IPS DF 19.7 (cell line): ENCODE data around the gene POU2F3.
A peak's percentile ranks its signal among the peaks of the same experiment; 100 is the strongest.

ENCODE experiments used
- DNase-seq: peaks from one replicate; pipeline ENCODE4 v3.0.0-alpha.2; 2013; ENCODE audit warnings: low read depth, low spot score

Gene POU2F3

DNA sequence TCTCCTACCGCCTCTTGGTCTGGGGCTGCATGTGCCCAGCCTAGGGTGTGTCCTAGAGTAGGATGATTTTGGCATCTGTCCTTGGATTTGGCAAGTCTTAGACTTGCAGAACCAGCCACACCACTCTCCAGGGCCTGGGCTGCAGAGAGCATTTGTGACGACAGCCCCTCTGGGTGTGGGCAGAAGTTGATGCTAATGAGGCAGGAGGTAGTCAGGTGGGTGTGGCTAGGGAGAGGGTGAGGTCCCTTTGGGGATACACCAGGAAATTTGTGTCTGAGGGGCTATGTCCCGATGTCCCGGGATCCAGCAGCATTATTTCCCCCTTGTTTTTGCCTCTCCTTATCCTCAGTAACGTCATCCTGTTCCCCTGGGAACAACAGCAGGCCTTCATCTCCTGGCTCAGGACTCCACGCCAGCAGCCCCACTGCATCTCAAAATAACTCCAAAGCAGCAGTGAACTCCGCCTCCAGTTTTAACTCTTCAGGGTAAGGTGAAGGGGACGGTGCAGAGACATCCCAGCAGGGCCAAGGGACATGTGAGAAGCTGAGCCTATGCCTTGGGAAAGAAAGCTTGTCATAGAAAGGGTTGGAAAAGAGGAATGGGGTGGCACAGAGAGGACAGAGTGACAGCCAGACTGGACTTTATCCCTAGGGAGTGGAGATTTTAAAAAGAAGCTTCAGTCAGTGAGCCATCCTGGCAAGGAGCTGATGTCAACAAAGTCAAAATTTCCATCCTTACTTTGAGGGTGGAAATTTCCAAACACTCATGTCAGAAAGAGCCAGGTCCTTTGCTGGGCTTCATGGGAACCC, 77.1 kb downstream of the POU2F3 start:
- DNase-seq, result no peak

DNA sequence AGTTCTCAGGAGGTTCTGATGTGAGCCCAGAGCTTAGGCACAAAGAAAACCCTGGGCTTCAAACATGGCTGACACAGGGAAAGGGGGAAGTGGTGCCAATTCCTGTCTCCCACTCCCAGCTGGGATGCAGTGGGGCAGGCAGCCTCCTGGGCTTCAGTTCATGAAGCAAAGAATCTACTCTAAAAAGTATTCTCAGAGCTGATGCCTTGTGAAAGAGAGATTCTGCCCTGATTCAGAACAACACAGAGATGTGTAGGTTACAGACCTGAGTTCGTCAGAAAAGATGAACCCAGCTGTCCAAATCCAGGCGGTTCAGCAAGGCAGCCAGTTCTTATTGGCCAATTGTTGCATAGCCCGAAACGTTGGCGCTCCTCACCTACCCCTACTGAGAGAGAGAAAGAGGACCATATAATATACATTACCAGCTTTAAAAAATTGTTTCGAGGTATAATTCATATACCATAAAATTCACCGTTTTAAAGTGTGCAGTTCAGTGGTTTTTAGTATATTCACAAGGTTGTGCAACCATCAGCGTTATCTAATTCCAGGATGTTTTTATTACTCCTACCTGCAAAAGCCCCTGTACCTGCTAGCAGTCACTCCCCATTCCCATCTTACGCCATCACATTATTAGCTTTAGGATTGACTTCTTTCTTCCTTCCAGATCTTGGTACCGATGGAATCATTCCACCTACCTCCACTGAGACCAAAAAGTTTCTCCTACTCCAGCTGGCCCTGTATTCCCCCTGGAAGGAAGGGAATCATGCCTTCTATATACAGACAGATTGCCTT, 77.9 kb downstream of the POU2F3 start:
- DNase-seq, result no peak

DNA sequence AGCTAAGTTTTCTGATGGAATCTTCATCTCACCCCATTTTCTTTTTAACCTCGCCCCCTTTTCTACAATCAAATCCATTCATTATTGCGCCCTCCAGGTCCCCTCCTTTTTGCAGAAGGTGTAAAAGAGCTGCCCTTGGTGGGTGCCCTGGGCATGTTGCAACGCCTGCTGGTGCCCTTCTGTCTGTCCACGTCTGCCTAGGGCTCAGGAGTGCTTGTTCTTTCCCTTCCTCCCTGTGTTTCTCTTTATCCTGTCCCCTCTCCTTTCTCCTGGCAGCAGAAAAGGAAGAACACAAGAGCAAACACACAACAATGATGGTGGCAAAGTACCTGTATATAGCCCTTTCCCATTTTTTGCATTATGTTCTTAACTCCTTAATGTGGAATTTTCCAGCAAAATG, 79.0 kb downstream of the POU2F3 start:
- DNase-seq, result no peak

DNA sequence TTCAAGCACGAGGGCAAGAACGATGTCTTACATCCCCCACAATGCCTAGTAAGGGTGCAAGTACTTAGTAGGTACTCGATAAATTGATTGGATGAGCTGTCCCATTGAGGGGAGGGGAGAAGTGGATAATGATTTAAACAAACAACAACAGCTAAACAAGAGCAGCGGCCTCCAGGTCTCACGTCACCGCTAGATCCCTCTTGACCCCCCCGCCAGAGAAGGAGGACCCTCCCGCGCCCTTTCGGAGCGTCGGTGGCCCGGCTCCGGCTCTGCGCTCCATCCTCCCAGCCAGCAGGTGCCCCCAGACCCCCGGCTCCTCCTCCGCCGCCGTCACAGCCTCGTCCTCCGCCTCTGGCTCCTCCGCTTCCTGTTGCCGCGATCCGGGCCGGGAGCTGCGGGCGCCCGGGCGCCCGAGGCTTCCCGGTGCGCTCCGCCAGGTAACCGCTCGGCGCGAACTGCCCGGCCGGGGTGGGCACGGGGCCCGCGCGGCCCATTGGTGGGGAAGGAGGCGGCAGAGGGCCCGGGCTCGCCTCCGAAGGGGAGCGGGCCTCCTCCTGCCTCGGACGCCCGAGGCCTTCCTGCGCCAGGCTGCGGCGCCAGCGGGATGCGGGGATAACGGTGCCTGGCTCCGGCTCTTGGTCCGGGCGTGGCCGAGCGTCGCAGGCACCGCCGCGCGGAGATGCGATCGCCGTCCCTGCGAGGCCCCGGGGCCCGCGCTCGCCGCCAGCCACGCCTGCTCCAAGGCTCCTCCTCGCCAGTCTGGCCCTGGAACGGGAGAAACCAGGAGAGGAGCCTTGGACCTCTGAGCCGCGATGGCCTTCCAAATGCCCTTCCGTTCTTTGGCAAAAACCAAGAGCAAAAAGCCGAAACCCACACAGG, 85.2 kb downstream of the POU2F3 start, which contains the start of gene TLCD5:
TLCD5 (plus strand) TSS at position 368 of the 879 bp plus-strand sequence. CDS start 2,143 bp downstream, outside the sequence.
- DNase-seq, result peak; percentile 64

DNA sequence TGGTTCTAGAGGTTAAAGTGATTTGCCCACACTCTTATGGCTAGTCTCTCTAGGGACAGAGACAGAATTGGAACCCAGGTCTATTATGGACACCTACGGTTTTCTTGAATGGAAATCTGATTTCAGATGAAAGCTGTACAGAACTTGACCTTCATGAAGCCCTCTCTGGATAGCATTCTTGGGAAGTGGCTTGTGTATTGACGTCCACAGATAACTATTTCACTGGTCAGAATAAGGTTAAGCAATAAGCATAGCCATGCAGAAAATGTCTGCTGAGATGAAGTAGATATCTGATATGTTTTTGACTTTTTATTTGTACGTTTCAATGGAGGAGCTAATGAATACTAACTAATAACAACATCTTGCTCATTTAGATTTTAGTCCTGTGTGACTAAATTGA, 86.3 kb downstream of the POU2F3 start:
- no peak for DNase-seq

DNA sequence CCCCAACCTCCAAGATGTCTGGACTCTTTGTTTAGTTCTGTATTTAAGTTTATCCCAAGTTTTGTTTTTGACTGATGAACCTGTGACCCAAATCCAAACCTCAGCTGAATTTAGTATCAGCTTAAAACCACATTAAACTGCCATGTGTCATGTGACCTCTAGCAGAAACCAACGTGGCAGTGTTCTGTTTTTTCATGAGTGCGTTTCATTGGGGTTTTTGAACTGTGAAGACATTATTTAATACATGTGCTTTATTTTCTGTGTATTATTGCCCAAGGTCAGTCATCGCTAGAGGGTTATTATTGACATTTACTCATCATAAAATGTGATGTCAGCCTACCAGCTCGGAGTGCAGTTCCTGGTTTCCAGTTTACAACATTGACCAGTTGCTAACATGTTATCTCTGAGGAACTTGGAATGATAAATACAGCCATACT, 86.9 kb downstream of the POU2F3 start:
- DNase-seq, result no peak

DNA sequence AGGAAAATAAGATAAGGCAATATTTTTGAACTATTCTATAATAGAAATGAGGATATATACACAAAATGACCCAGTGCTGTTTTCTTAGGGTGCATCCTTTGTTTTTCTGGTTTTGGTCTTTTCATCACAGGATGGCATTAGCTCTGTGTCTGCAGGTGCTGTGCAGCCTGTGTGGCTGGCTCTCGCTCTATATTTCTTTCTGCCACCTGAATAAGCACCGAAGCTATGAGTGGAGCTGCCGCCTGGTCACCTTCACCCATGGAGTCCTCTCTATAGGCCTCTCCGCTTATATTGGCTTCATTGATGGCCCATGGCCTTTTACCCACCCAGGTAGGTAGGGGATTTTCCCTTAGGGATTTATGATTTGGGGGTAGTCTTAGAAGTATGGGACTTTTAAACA, 87.4 kb downstream of the POU2F3 start:
- no peak for DNase-seq

DNA sequence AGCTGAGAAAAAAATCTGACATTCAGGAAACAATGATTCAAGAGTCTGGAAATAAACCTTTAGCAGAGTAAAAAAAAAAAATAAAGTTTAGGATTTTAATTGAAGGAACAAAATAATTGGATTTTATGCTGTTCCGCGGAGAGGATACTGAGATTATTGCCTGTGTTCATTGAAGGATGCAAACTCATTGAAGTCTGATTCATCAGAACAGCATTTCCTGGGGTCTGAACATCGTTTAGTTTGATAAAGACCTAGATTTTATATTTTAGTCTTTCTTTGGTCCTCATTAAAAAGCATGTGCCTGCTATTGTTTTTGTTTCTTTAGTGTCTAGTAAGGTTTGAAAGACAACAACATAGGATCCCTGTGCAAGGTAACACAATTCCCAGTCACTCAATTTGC, 89.6 kb downstream of the POU2F3 start:
- no peak for DNase-seq

DNA sequence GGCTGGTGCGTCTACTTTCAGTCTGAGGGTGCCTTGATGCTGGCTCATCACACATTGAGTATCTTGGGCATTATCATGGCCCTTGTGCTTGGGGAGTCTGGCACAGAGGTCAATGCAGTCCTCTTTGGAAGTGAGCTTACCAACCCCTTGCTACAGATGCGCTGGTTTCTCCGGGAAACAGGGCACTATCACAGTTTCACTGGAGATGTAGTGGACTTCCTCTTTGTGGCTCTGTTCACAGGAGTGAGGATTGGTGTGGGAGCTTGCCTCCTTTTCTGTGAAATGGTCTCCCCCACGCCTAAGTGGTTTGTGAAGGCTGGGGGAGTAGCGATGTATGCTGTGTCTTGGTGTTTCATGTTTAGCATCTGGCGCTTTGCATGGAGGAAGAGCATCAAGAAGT, 90.1 kb downstream of the POU2F3 start:
- no peak for DNase-seq

DNA sequence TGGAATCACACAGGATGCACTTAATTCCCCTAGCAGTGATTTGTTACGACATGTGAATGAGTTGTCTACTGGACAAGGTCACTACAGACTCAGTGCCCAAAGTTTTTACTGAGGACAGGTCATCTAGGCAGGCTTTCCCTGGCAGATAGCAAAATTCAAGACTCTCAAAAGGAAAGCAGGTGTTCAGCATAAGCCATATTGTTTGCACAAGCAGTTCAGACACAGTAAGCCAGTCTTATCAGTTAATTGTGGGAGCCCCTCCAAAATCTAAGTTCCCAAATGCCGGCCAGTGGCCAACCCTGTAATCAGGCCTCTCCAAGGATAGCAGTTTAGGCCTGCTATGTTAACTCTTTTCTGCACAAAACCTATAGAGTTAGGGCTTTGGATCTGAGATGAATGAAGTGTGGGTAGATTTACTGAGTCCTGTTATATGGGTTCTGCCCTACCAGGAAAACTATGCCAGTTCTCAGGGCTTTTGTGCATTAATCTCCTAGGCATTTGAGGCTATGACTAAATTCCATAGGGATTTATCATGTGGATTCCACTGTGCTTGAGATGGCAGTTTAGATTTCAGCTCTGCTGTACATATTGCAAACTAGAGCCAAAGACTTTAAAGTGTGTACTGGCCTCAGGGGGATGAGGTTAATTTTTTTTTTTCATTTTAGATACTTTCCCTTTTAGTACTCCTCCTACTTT, 91.5 kb downstream of the POU2F3 start:
- no peak for DNase-seq

DNA sequence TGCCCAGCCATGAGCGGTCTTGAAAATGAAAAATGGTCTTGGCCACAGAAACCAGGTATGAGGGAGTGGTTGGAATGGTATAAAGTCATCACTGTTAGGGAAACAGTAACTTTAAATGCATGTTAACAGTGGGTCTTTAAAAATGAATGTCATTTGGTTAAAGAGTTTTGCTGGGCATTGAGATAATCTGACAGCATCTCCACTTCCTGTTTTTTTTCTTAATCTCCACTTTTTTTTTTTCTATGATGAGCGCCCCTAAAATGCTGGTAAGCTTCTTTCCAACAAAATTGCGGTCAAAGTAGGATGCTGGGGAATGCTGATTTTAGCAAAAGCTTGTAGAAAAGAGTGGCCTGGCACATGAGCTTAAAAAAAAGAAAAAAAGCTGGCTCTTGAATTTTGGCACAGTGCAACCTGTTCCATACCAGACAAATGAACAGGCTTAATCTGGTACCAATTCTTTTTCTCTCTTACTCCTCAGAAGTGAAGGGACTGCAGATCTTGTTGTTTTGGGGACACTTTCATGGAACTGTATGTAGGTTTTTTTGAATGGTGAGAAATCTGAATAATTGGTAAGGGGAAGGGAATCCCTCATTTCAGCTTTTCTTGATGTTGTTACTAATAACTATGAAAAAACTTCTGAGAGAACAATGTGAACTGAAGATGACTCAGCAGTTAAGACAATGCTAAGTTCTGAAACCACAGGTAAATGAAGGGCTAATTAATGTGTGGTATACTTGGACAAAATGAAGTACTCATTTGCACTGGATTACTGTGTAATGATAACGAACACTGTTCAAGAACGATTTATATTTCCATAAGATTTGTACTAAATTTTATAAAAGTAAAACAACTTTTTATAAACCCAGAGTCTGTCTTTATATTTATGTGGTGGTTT, 93.1 kb downstream of the POU2F3 start:
- no peak for DNase-seq

DNA sequence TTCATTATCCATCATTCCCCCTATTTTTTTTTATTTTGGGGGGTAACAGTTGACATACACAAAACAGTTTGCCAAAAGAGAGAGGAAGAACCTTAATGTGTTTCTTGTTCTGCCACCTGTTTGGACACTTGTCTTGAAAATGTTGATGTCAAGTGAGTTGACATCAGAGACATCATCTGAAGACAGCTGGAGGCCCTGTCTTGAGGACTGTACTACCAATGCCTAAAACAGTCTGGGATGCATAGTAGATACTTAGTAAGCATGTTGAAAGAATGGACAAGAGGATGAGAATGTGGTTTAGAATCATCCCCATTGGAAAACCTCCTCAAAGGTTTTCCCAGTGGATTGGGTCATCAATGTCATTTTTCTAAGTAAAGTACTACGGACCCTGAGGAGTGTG, 93.9 kb downstream of the POU2F3 start:
- no peak for DNase-seq

DNA sequence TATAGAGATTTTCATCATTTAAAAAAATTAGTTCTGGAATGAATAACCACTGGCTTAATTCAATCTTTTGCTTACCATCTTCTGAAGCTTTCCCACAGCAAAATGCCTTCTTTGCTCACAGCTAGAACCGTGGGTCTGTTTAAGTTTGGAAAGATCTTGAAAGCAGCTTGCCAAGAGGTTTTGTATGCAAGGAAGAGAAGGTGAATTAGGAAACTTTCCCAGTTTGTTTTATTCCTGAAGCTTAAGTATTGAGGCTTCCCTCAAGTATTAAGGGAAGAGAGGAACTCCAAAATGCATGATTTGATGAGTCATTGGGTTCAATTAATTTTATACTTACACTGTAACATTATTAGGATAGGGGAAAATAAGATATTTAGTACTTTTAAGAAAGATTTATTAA, 94.4 kb downstream of the POU2F3 start:
- no peak for DNase-seq

DNA sequence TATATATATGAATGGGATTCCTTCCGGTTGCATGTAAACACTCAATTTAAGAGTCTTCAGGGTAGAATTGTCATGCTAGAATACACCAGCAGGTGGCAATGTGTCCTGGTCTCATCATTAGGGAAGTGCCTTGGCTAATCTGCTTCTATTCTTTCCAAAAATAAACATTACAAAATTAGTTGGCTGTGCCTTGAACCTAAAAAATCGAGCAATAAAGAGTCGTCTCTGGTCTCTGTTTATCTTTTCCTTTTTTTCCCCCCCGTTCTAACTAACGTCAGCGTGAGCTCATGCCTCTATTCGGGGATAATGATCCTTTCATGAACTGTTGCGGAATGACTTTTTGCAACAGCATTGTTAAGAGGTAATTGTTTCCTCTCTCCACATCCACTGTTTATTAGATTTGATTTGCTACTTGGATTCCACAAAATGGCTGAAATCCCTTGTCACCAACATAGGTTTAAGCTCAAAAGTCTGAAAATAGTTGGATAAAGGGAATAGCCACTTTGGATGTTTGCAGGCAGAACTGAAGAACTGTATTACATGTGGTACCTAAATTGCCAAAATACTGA, 95.0 kb downstream of the POU2F3 start:
- DNase-seq, result no peak

DNA sequence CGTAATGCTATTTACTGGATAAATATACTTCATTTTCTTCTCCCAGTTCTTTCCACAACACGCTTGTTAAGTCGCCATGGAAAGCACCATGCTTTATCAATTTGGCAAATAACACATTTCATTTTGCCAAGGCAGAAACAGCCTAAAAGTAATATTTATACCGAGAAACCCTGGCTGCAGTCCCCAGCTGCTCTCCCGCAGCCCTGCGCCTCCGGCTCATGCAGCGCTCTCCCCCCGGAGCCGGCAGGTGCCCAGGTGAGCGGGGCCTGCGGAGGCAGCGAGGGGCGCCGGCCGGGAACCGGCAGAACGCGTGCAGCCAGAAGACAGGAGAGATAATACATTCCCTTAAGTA, 95.6 kb downstream of the POU2F3 start:
- DNase-seq, result no peak

DNA sequence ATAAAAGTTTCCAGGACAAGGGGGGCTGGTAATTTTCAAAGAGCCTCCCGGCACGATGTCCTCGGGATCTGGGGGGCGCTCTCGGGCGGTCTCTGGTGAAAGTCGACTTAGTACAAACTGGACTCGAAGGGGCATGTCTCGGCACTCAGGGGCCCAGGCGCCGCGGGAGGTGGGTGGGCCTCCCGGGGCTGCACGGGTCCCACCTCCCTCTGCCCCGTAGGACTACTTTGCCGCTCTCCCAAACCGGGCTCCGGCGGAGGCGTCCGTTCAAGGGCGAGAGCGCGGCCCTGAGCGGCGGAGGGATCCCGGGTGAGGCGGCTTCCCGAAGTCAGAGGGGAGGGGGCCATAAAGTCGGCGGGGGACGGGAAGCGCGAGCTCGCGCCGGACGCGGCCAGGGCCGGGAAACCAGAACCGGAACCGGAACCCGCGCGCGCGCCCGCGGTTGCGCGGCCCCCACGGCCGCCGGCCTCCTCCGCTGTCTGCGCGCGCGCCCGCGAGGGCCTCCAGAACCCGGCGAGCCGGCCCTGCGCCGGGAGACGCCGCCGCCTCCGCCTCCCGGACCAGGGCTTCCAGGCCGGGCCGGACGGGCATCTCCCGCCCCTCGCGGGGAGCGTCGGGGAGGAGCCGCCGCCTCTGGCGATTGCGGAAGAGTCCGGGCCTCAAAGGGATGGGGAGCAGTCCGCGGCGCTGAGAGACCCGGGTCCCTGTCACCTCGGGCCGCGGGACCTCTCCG, 96.1 kb downstream of the POU2F3 start, which contains the start of gene ARHGEF12:
ARHGEF12 (plus strand) TSS at position 506 of the 733 bp plus-strand sequence. CDS start 831 bp downstream, outside the sequence.
- DNase-seq, result peak; percentile 86

DNA sequence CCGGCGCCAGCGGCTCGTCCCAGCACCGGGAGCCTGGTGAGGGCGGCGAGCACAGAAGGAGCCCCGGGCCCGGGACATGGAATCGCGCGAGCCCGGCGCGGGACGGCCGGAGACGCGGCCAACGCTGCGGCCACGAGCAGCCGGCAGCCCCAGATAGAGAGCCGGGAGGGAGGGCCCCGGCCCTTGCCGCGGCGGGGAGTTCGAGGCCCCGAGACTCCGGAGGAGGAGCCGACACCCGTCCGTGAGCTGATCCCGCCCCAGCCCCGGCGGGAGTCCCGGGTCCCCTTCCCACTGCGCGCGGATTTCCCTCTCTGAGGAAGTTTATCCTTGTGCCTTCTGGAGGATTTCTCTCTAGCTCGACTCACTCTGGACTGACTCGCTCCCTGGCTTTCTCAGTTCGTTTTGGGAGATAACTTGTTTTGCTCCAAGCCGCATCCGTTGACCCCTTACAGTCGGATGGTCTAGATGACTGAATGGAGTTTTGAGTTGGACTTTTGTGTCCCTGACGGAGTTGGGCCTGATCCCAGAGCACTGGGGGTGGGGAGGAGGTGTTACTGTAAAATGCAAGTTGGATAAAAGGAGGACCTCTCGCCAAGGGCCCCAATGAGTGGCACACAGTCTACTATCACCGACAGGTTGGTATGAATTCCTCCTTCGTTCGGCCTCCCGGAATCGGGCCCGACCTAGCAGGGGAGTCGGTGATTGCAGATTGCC, 96.9 kb downstream of the POU2F3 start:
- no peak for DNase-seq

DNA sequence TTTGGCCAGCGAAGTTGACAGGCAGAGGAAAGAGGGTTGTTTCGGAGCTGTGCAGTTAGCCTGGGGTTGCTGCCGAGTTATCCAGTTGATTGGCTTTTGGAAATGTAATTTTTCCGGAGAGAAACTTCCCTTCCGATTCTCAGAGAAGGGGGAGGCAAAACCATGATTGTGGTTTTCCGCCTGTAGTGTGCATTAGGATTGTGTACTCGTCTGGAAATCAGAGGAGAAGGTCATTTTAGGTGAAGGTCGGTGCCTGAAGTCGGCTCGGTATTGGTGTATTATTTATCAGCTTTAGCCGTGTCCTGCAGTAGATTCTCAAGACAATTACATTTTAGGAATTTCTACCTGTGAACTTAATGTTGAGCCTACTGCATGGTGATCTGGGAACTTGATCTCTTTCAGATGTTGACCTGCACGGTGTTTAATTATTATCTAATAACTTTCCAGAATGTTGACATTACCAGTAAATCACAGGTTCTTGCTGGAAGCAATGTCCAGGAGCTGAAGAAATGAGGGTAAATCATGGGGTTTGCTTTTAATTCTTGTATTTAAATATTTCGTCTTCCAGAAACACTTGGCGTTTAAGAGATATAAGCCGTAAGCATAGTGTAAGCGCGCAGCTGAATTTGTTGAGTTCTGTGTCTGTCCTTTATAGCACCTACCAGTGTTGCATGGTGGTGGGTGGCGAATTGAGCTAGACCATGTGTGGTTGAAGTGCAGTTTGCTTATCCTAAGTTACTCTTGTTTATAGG, 97.6 kb downstream of the POU2F3 start:
- DNase-seq, result no peak
